IMR-90 (cell line): ENCODE measurements around the gene RHOXF2. TPM values are rescaled to one million over a fixed set of nuclear protein-coding genes. Genes with fewer than 3 reads are reported as not detected.

ENCODE experiments used
- ATAC-seq: fragments of 200-7000 bp; cut with Tn5 transposase; 2 replicates; pipeline ENCODE4 v1.9.1; 2020; ENCODE audit warnings: low read depth, mild to moderate bottlenecking, moderate library complexity
- BruUV-seq: library from RNA; stranded (reverse); fragments of 400-500 nt; replicated peaks from 2 replicates; lab custom pipeline; 2021; lab: Mats Ljungman, UMichigan
- CTCF ChIA-PET: fragments of 300-600 bp; formaldehyde crosslinking; extraction: SDS; loops from one replicate; lab custom pipeline; 2021; ENCODE audit warnings: antibody characterized with exemption; lab: Yijun Ruan, JAX
- POLR2A ChIA-PET: fragments of 300-600 bp; sonication (Branson Sonifier 250); formaldehyde crosslinking; loops from one replicate; lab custom pipeline; 2022; ENCODE audit warnings: antibody characterized with exemption; ENCODE audit not compliant: unreplicated experiment; lab: Charles Lee
- DNase-seq: peaks from one replicate; pipeline ENCODE4 v3.0.0; 2013
- H2AFZ ChIP-seq: replicated peaks from 2 replicates; pipeline ENCODE3; 2013; ENCODE audit warnings: low read length, mild to moderate bottlenecking; ENCODE audit not compliant: poor library complexity
- H2AK5ac ChIP-seq: 2 replicates; pipeline ENCODE4 v1.6.1; 2013; ENCODE audit warnings: low read depth, low read length, inconsistent platforms
- H2AK9ac ChIP-seq: replicated peaks from 2 replicates; pipeline ENCODE3; 2013; ENCODE audit warnings: mild to moderate bottlenecking, low read depth, low read length, moderate library complexity; ENCODE audit not compliant: poor library complexity
- H2BK120ac ChIP-seq: 2 replicates; pipeline ENCODE4 v1.6.1; 2013; ENCODE audit warnings: low read depth, low read length, inconsistent platforms
- H2BK15ac ChIP-seq: 3 replicates; pipeline ENCODE4 v1.6.1; 2013; ENCODE audit warnings: low read depth, low read length, inconsistent platforms
- H2BK20ac ChIP-seq: 2 replicates; pipeline ENCODE4 v1.6.1; 2013; ENCODE audit warnings: low read depth, mild to moderate bottlenecking, inconsistent platforms, low read length, moderate library complexity
- H2BK5ac ChIP-seq: 2 replicates; pipeline ENCODE4 v1.6.1; 2013; ENCODE audit warnings: mild to moderate bottlenecking, low read depth, low read length, inconsistent platforms; ENCODE audit not compliant: poor library complexity, severe bottlenecking
- H3K14ac ChIP-seq: replicated peaks from 2 replicates; pipeline ENCODE4 v1.6.1; 2013; ENCODE audit warnings: low read depth, low read length, inconsistent platforms
- H3K18ac ChIP-seq: 2 replicates; pipeline ENCODE4 v1.6.1; 2013; ENCODE audit warnings: low read depth, low read length, control low read depth
- H3K23ac ChIP-seq: 2 replicates; pipeline ENCODE4 v1.6.1; 2013; ENCODE audit warnings: low read depth, low read length, inconsistent platforms
- H3K27ac ChIP-seq: 2 replicates; pipeline ENCODE4 v1.5.1; 2013; ENCODE audit warnings: mild to moderate bottlenecking, control low read depth, low read length; ENCODE audit not compliant: insufficient read depth
- H3K27me3 ChIP-seq: 2 replicates; pipeline ENCODE4 v1.6.1; 2013; ENCODE audit warnings: low read length; ENCODE audit not compliant: control insufficient read depth, insufficient read depth
- H3K36me3 ChIP-seq: 2 replicates; pipeline ENCODE4 v1.6.1; 2013; ENCODE audit warnings: low read length, mixed read lengths; ENCODE audit not compliant: control insufficient read depth, insufficient read depth
- H3K4ac ChIP-seq: 2 replicates; pipeline ENCODE4 v1.6.1; 2013; ENCODE audit warnings: low read depth, low read length, inconsistent platforms
- H3K4me1 ChIP-seq: 2 replicates; pipeline ENCODE4 v1.6.1; 2013; ENCODE audit warnings: low read length, mixed read lengths; ENCODE audit not compliant: control insufficient read depth, insufficient read depth
- H3K4me2 ChIP-seq: 2 replicates; pipeline ENCODE4 v1.6.1; 2013; ENCODE audit warnings: low read depth, mild to moderate bottlenecking, control low read depth, low read length, moderate library complexity
- H3K4me3 ChIP-seq: 2 replicates; pipeline ENCODE4 v1.5.1; 2013; ENCODE audit warnings: low read depth, mild to moderate bottlenecking, control low read depth, low read length, moderate library complexity; ENCODE audit not compliant: insufficient read depth
- H3K56ac ChIP-seq: 2 replicates; pipeline ENCODE4 v1.6.1; 2013; ENCODE audit warnings: low read length, inconsistent platforms; ENCODE audit not compliant: insufficient read depth; ENCODE audit errors: extremely low read depth
- H3K79me1 ChIP-seq, 2 experiments: 2 replicates each; pipeline ENCODE4 v1.6.1; 2013; ENCODE audit warnings: low read length in 2 of 2, inconsistent platforms in 1 of 2, low read depth in 1 of 2
- H3K9ac ChIP-seq: 2 replicates; pipeline ENCODE4 v1.6.1; 2013; ENCODE audit warnings: low read depth, low read length, control low read depth
- H3K9me1 ChIP-seq: 2 replicates; pipeline ENCODE4 v1.6.1; 2013; ENCODE audit warnings: low read length, inconsistent platforms; ENCODE audit not compliant: insufficient read depth
- H3K9me3 ChIP-seq: 2 replicates; pipeline ENCODE4 v1.6.1; 2013; ENCODE audit warnings: low read length; ENCODE audit not compliant: control insufficient read depth, insufficient read depth
- H4K20me1 ChIP-seq: 2 replicates; pipeline ENCODE4 v1.6.1; 2013; ENCODE audit warnings: low read length, inconsistent platforms; ENCODE audit not compliant: insufficient read depth
- H4K5ac ChIP-seq: 2 replicates; pipeline ENCODE4 v1.6.1; 2013; ENCODE audit warnings: mild to moderate bottlenecking, low read depth, low read length, control low read depth
- H4K8ac ChIP-seq, 2 experiments: 2 replicates each; pipeline ENCODE4 v1.6.1; 2013; ENCODE audit warnings: low read depth in 2 of 2, low read length in 2 of 2, control low read depth in 1 of 2, inconsistent platforms in 1 of 2
- H4K91ac ChIP-seq: 2 replicates; pipeline ENCODE4 v1.6.1; 2013; ENCODE audit warnings: low read depth, low read length, inconsistent platforms; ENCODE audit not compliant: insufficient read depth
- BHLHE40 ChIP-seq: fragments of 150-350 bp; IDR thresholded peaks from 2 replicates; pipeline ENCODE4 v1.6.1; 2016; ENCODE audit warnings: mild to moderate bottlenecking, low read depth, low read length
- CEBPB ChIP-seq: IDR thresholded peaks from 2 replicates; pipeline ENCODE4 v1.6.1; 2012; ENCODE audit warnings: low read depth, low read length, improper control_type of control experiment
- CHD1 ChIP-seq: IDR thresholded peaks from 2 replicates; pipeline ENCODE4 v1.6.1; 2012; ENCODE audit warnings: low read depth, low read length, improper control_type of control experiment
- MAFK ChIP-seq: IDR thresholded peaks from 2 replicates; pipeline ENCODE4 v1.6.1; 2012; ENCODE audit warnings: low read depth, low read length, improper control_type of control experiment
- MAZ ChIP-seq: IDR thresholded peaks from 2 replicates; pipeline ENCODE4 v1.6.1; 2012; ENCODE audit warnings: low read depth, mild to moderate bottlenecking, low read length, improper control_type of control experiment, moderate library complexity, borderline replicate concordance
- MXI1 ChIP-seq: IDR thresholded peaks from 2 replicates; pipeline ENCODE4 v1.6.1; 2012; ENCODE audit warnings: low read depth, mild to moderate bottlenecking, low read length, moderate library complexity, borderline replicate concordance
- NFE2L2 ChIP-seq: fragments of 150-350 bp; IDR thresholded peaks from 2 replicates; pipeline ENCODE4 v1.6.1; 2016; ENCODE audit warnings: low read depth, mild to moderate bottlenecking, low read length
- POLR2A ChIP-seq: IDR thresholded peaks from 2 replicates; pipeline ENCODE4 v1.6.1; 2012; ENCODE audit warnings: mild to moderate bottlenecking, low read depth, low read length
- RAD21 ChIP-seq: IDR thresholded peaks from 2 replicates; pipeline ENCODE4 v1.6.1; 2012; ENCODE audit warnings: low read length, improper control_type of control experiment
- RCOR1 ChIP-seq: IDR thresholded peaks from 2 replicates; pipeline ENCODE4 v1.6.1; 2012; ENCODE audit warnings: mild to moderate bottlenecking, low read length, improper control_type of control experiment; ENCODE audit not compliant: insufficient replicate concordance
- RFX5 ChIP-seq: IDR thresholded peaks from 2 replicates; pipeline ENCODE4 v1.8.0; 2012; ENCODE audit warnings: low read depth, mild to moderate bottlenecking, low read length, moderate library complexity
- SMC3 ChIP-seq: fragments of 150-350 bp; IDR thresholded peaks from 2 replicates; pipeline ENCODE4 v1.6.1; 2016; ENCODE audit warnings: low read depth, mild to moderate bottlenecking, antibody characterized with exemption, low read length, moderate library complexity
- dilution Hi-C: fragments of 300-500 bp; cut with HindIII; formaldehyde crosslinking; loops from one replicate; pipeline ENCODE4 v1.14.3; 2018; ENCODE audit warnings: low sequenced_read_pairs; ENCODE audit not compliant: unreplicated experiment
- in situ Hi-C: fragments of 300-500 bp; cut with MboI; formaldehyde crosslinking; loops from 3 replicates; pipeline ENCODE4 v1.14.3; 2019; ENCODE audit warnings: low sequenced_read_pairs, inconsistent platforms, mixed read lengths
- intact Hi-C: fragments of 100-400 bp; cut with micrococcal nuclease; formaldehyde crosslinking; loops from 2 replicates; pipeline ENCODE4 v1.10.0; 2022
- polyA plus RNA-seq, 3 experiments: library from polyadenylated mRNA; depleted of rRNA; stranded (reverse); fragments of >200 nt; gene quantifications; 2 replicates each; pipeline ENCODE4 v1.2.3, GENCODE V29; 2012; ENCODE audit warnings: low replicate concordance in 1 of 3
- total RNA-seq: library from RNA; depleted of rRNA; stranded (reverse); fragments of >200 nt; gene quantifications from 2 replicates; pipeline ENCODE4 v1.2.3, GENCODE V29; 2012
- TF ChIP-seq, protein P1 (sequence below): fragments of 150-350 bp; IDR thresholded peaks from 2 replicates; pipeline ENCODE4 v1.6.1; 2016; ENCODE audit warnings: low read depth, mild to moderate bottlenecking, low read length, moderate library complexity, borderline replicate concordance
- TF ChIP-seq, protein P2 (sequence below): fragments of 150-350 bp; IDR thresholded peaks from 2 replicates; pipeline ENCODE4 v1.6.1; 2017; ENCODE audit warnings: mild to moderate bottlenecking, antibody characterized with exemption, low read length, low read depth

RHOXF2 gene
- total and polyA plus RNA-seq, 2 of the 4 experiments (the other 2 are of a cell fraction): not detected

DNA sequence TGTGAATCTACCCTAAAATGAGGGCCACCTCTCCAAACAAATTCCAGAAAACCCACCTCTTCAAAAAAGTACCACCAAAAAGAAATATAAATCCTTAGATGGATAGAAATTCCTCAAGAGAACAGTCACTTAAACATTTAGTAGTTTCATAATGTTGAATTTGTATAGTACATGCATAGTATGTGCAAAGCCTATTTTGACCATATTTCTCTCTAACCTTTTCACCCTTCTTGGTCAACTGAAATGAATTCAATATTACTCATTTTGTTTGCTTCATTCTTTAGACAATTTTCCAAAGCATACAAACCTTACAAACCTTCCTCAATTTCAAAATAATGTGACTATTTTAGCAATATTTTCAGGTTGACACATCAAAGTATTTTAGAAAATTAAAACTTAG is 46.8 kb upstream of the RHOXF2 start:
- Histone ChIP-seq H3K4me1 (no peaks in the 10 kb centered on the region), H3K18ac (no peak overlapping the region), H3K4ac (no peak overlapping the region), H3K79me1 (no peaks in the 10 kb centered on the region), H3K27ac (no peak overlapping the region), H2AK9ac (no peak overlapping the region), H3K56ac (no peak overlapping the region), H4K91ac (no peak overlapping the region), H4K20me1 (no peaks in the 10 kb centered on the region), H3K9me3 (no peaks in the 10 kb centered on the region), H4K5ac (no peak overlapping the region), H2BK15ac (no peak overlapping the region), H4K8ac (no peak overlapping the region), H3K27me3 (no peaks in the 10 kb centered on the region), H3K23ac (no peak overlapping the region), H3K4me3 (no peak overlapping the region), H3K14ac (no peak overlapping the region), H3K9ac (no peak overlapping the region), H2AK5ac (no peak overlapping the region), H2BK20ac (no peak overlapping the region), H3K36me3 (no peaks in the 10 kb centered on the region), H2BK120ac (no peak overlapping the region), H2AFZ (no peak overlapping the region), H2BK5ac (no peak overlapping the region), H3K4me2 (no peak overlapping the region), H3K9me1 (no peaks in the 10 kb centered on the region)
- intact Hi-C loops: no loop called here
- no TSS peak for BruUV-seq
- DNase-seq: no peak
- TF ChIP-seq POLR2A (no peak), NFE2L2 (no peak), BHLHE40 (no peak), SMC3 (no peak), CHD1 (no peak), RFX5 (no peak), MAZ (no peak), RCOR1 (no peak), MXI1 (no peak), CEBPB (no peak), RAD21 (no peak), MAFK (no peak)
- TF ChIP-seq, protein P1, sequence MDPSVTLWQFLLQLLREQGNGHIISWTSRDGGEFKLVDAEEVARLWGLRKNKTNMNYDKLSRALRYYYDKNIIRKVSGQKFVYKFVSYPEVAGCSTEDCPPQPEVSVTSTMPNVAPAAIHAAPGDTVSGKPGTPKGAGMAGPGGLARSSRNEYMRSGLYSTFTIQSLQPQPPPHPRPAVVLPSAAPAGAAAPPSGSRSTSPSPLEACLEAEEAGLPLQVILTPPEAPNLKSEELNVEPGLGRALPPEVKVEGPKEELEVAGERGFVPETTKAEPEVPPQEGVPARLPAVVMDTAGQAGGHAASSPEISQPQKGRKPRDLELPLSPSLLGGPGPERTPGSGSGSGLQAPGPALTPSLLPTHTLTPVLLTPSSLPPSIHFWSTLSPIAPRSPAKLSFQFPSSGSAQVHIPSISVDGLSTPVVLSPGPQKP: no peak
- TF ChIP-seq, protein P2, sequence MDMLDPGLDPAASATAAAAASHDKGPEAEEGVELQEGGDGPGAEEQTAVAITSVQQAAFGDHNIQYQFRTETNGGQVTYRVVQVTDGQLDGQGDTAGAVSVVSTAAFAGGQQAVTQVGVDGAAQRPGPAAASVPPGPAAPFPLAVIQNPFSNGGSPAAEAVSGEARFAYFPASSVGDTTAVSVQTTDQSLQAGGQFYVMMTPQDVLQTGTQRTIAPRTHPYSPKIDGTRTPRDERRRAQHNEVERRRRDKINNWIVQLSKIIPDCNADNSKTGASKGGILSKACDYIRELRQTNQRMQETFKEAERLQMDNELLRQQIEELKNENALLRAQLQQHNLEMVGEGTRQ: no peak
- dilution Hi-C loops: no loop called here
- no peak for ATAC-seq
- POLR2A ChIA-PET: no interaction called here
- in situ Hi-C loops: loop anchor here (25.0 kb wide), 1 partner anchor 126 kb away; no protein-coding TSS in a partner anchor
- CTCF ChIA-PET: interaction anchor here (0.6 kb wide), 1 partner anchor 18 kb away, joined by 4 read pairs; no protein-coding TSS in a partner anchor
